CD14-positive monocyte (primary cell): ENCODE results near the gene SSBP3. TPM values are rescaled to one million over a fixed set of nuclear protein-coding genes. Genes with fewer than 3 reads are reported as not detected.

Experiments used
- DNase-seq, 3 donors: peaks; one replicate each; pipeline ENCODE4 v3.0.0-alpha.2; 2011 to 2022
- H2AFZ ChIP-seq: 2 replicates; pipeline ENCODE4 v1.6.0; 2012; ENCODE audit warnings: mild to moderate bottlenecking, low read depth, low read length, inconsistent platforms; ENCODE audit not compliant: insufficient read depth, poor library complexity, severe bottlenecking
- H3K27ac ChIP-seq, 2 donors: 1 replicate in 1 of 2; 2 replicates in 1 of 2; pipeline ENCODE4 v1.5.1; 2012 to 2013; ENCODE audit warnings: low read length in 2 of 2, control low read depth in 1 of 2, inconsistent platforms in 1 of 2, low read depth in 1 of 2, mild to moderate bottlenecking in 1 of 2
- H3K27me3 ChIP-seq, 2 donors: one replicate each; pipeline versions ENCODE4 v1.6.0 to v1.6.1; 2011 to 2013; ENCODE audit warnings: low read length in 2 of 2; ENCODE audit not compliant: control insufficient read depth in 2 of 2, insufficient read depth in 2 of 2
- H3K36me3 ChIP-seq, 2 donors: replicated peaks in 1 of 2; 1 replicate in 1 of 2; 2 replicates in 1 of 2; pipeline versions ENCODE4 v1.5.1 to v1.6.1; 2012 to 2013; ENCODE audit warnings: low read length in 2 of 2, control low read depth in 1 of 2, inconsistent platforms in 1 of 2, mild to moderate bottlenecking in 1 of 2; ENCODE audit not compliant: insufficient read depth in 2 of 2, control insufficient read depth in 1 of 2
- H3K4me1 ChIP-seq, 2 donors: 1 replicate in 1 of 2; 2 replicates in 1 of 2; pipeline versions ENCODE4 v1.5.1 to v1.6.1; 2012 to 2013; ENCODE audit warnings: low read length in 2 of 2, control low read depth in 1 of 2, inconsistent platforms in 1 of 2, mild to moderate bottlenecking in 1 of 2, moderate library complexity in 1 of 2; ENCODE audit not compliant: insufficient read depth in 2 of 2, control insufficient read depth in 1 of 2
- H3K4me2 ChIP-seq: replicated peaks from 2 replicates; pipeline ENCODE3; 2012; ENCODE audit warnings: low read length, moderate library complexity, mild to moderate bottlenecking; ENCODE audit not compliant: poor library complexity, severe bottlenecking; ENCODE audit errors: extremely low read depth
- H3K4me3 ChIP-seq, 3 experiments: fragments of 200-600 bp in 1 of 3; sonication (generic) in 1 of 3; replicated peaks in 1 of 3; 1 replicate in 2 of 3; 2 replicates in 1 of 3; pipeline ENCODE4 v1.5.1; 2011 to 2013; ENCODE audit warnings: low read length in 3 of 3, mild to moderate bottlenecking in 3 of 3, control low read depth in 2 of 3, low read depth in 2 of 3, inconsistent platforms in 1 of 3, moderate library complexity in 1 of 3
- H3K79me2 ChIP-seq: 2 replicates; pipeline ENCODE4 v1.6.0; 2012; ENCODE audit warnings: mild to moderate bottlenecking, control low read depth, inconsistent platforms, low read length, moderate library complexity; ENCODE audit not compliant: insufficient read depth
- H3K9ac ChIP-seq: 2 replicates; pipeline ENCODE4 v1.6.0; 2017; ENCODE audit warnings: low read length, mild to moderate bottlenecking; ENCODE audit not compliant: insufficient read depth, poor library complexity, severe bottlenecking
- H3K9me3 ChIP-seq, 2 donors: replicated peaks in 1 of 2; 1 replicate in 1 of 2; 2 replicates in 1 of 2; pipeline versions ENCODE4 v1.5.1 to v1.6.1; 2012 to 2013; ENCODE audit warnings: low read length in 2 of 2, control low read depth in 1 of 2; ENCODE audit not compliant: control insufficient read depth in 1 of 2, insufficient read depth in 1 of 2
- H4K20me1 ChIP-seq: 2 replicates; pipeline ENCODE4 v1.6.0; 2012; ENCODE audit warnings: mild to moderate bottlenecking, low read length, control low read depth, moderate library complexity; ENCODE audit not compliant: insufficient read depth
- H3K27ac Mint-ChIP-seq, 7 donors: one replicate each; pipeline ENCODE4 v1.8.0; 2020; ENCODE audit warnings: mild to moderate bottlenecking in 7 of 7, mixed read lengths in 7 of 7, moderate library complexity in 6 of 7, inconsistent platforms in 2 of 7
- H3K27me3 Mint-ChIP-seq, 3 donors: one replicate each; pipeline ENCODE4 v1.8.0; 2021 to 2022; ENCODE audit warnings: low read depth in 3 of 3, mild to moderate bottlenecking in 3 of 3, mixed read lengths in 3 of 3, moderate library complexity in 3 of 3, inconsistent platforms in 1 of 3
- H3K36me3 Mint-ChIP-seq, 2 donors: one replicate each; pipeline ENCODE4 v1.8.0; 2020; ENCODE audit warnings: mixed read lengths in 2 of 2, inconsistent platforms in 1 of 2, mild to moderate bottlenecking in 1 of 2
- H3K4me1 Mint-ChIP-seq: one replicate; pipeline ENCODE4 v1.8.0; 2020; ENCODE audit warnings: mild to moderate bottlenecking, mixed read lengths
- H3K4me3 Mint-ChIP-seq, 2 donors: one replicate each; pipeline ENCODE4 v1.8.0; 2020; ENCODE audit warnings: mild to moderate bottlenecking in 2 of 2, mixed read lengths in 2 of 2, moderate library complexity in 1 of 2
- H3K9me3 Mint-ChIP-seq, 7 donors: one replicate each; pipeline ENCODE4 v1.8.0; 2020 to 2022; ENCODE audit warnings: mixed read lengths in 7 of 7, mild to moderate bottlenecking in 6 of 7, moderate library complexity in 6 of 7, inconsistent platforms in 2 of 7
- WGBS: methylation state at CpG from one replicate; pipeline ENCODE4 v1.1.5; 2013; ENCODE audit warnings: missing lambda C conversion rate; ENCODE audit not compliant: insufficient coverage; 5-methylcytosine and 5-hydroxymethylcytosine counted together
- intact Hi-C, 2 donors: fragments of 100-400 bp; cut with micrococcal nuclease; formaldehyde crosslinking; loops; one replicate each; pipeline versions ENCODE4 v1.15.0 to v1.15.1; 2023
- polyA plus RNA-seq, 3 donors: library from polyadenylated mRNA; depleted of rRNA in 1 of 3; unstranded in 2 of 3; stranded (reverse) in 1 of 3; fragments of 300-500 nt in 2 of 3; fragments of >200 nt in 1 of 3; fragmentation: Illumina TruSeq in 2 of 3; gene quantifications; 1 replicate in 2 of 3; 2 replicates in 1 of 3; pipeline ENCODE4 v1.2.3, GENCODE V29; 2012 to 2021
- TF ChIP-seq, protein P1 (sequence below): fragments of 200-600 bp; IDR thresholded peaks from one replicate; pipeline ENCODE4 v1.8.0; 2022; ENCODE audit warnings: antibody characterized with exemption, mild to moderate bottlenecking

SSBP3 gene
- polyA plus RNA-seq, 3 donors = 4.1 to 30.7 (median 4.3) TPM

DNA sequence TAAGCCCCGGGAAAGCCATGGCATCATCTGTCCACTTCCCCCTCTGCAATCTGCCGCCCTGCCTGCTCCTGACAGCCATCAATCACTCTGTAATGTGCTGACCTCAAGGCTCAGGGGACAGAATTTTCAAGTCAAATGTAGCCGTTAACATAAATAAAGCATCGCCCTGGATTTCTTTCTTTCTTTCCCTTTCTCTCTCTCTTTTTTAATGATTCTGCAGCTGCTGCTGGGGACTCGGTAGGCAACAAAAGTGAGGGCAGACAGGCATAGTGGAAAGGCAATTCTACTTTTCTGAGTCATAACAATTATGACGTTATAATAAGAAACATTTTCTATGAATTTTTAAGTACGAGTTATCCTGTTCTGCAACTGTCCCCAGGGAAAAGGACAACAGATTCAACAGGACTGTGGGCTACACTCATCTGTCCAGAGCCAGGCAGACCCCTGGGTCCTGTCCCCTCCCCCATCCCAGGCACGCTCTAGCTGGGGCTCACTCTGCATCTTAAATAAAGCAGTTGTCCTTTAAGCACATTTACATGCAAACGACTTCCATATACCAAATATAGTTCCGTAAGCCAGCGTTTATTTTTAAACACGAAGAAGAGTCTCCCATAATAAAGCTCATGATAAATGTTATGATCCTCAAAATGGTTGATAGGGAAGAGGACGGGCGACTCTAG lies 78.7 kb downstream of the SSBP3 start:
- H3K27ac ChIP-seq = no peak overlapping the region

DNA sequence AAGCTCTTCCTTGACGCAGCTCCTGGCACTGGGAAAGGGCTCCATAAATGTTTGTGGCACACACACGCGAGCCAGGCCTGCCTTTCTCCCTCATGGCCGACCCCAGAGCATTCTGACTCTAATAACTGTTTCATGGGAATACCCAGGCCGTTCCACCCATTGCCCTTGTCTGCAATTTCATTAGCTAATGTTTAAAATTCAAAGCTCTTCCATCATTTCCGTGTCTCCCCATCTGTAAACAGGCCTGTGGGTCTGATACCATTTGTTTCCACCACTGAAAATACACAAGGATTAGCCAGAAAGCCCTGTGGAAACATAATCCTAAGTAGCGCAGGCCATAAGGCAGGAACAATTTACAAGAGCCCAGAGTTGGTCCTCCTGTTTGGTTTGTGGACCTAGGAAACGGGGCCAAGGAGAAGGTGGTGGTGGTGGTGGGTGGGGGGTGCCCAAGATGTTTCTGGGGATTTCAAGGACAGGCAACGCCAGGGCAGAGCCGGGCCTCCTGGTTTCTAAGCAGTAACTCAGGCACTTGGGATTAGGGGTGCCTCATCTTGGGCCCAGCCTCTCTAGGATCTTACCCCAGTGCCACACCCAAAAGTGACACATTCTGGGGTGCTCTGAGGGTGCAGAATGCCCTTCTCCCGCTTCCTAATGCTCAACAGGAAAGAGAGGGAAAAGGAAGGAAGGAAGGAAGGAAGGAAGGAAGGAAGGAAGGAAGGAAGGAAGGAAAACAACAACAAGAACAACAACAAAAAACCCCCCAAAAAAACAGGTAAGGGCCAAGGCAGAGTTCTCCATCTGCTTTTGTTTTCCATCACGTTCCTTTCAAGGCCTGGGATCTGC lies 79.4 kb downstream of the SSBP3 start:
- TF ChIP-seq, protein P1, sequence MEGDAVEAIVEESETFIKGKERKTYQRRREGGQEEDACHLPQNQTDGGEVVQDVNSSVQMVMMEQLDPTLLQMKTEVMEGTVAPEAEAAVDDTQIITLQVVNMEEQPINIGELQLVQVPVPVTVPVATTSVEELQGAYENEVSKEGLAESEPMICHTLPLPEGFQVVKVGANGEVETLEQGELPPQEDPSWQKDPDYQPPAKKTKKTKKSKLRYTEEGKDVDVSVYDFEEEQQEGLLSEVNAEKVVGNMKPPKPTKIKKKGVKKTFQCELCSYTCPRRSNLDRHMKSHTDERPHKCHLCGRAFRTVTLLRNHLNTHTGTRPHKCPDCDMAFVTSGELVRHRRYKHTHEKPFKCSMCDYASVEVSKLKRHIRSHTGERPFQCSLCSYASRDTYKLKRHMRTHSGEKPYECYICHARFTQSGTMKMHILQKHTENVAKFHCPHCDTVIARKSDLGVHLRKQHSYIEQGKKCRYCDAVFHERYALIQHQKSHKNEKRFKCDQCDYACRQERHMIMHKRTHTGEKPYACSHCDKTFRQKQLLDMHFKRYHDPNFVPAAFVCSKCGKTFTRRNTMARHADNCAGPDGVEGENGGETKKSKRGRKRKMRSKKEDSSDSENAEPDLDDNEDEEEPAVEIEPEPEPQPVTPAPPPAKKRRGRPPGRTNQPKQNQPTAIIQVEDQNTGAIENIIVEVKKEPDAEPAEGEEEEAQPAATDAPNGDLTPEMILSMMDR = no peak

More for the DNA sequence above, 78.7 kb downstream of the SSBP3 start:
- intact Hi-C loops = no loop called here
- Histone ChIP-seq H3K9ac (no peak overlapping the region), H3K4me1 (peaks cover 3 to 6% of the 10 kb centered on the region in 2 donors), H3K4me3 (no peak overlapping the region), H3K4me2 (no peak overlapping the region), H3K79me2 (no peaks in the 10 kb centered on the region), H4K20me1 (peaks cover 92% of the 10 kb centered on the region), H3K27me3 (no peaks in the 10 kb centered on the region), H3K36me3 (no peaks in the 10 kb centered on the region), H3K9me3 (no peaks in the 10 kb centered on the region), H2AFZ (no peak overlapping the region)
- H3K27me3 Mint-ChIP-seq = no peaks in the 10 kb centered on the region
- DNase-seq = no peak
- H3K9me3 Mint-ChIP-seq = no peaks in the 10 kb centered on the region
- TF ChIP-seq, protein P1 = no peak
- H3K27ac Mint-ChIP-seq = no peak overlapping the region
- H3K4me3 Mint-ChIP-seq = no peak overlapping the region
- 84% methylated on average over 5 of the region's 14 CpGs for WGBS
- H3K4me1 Mint-ChIP-seq = peaks cover 15% of the 10 kb centered on the region
- no peaks in the 10 kb centered on the region for H3K36me3 Mint-ChIP-seq

More for the DNA sequence above, 79.4 kb downstream of the SSBP3 start:
- no peaks in the 10 kb centered on the region for H3K79me2 ChIP-seq
- peaks cover 92% of the 10 kb centered on the region for H4K20me1 ChIP-seq
- no peak overlapping the region for H3K4me2 ChIP-seq
- no peaks in the 10 kb centered on the region for H3K9me3 ChIP-seq
- H3K4me1 ChIP-seq = peaks cover 2 to 4% of the 10 kb centered on the region in 2 donors
- 96% methylated on average over 9 of the region's 12 CpGs for WGBS
- no peaks in the 10 kb centered on the region for H3K27me3 Mint-ChIP-seq
- intact Hi-C loops = no loop called here
- H3K27ac ChIP-seq = no peak overlapping the region
- H2AFZ ChIP-seq = no peak overlapping the region
- H3K27me3 ChIP-seq = no peaks in the 10 kb centered on the region
- no peaks in the 10 kb centered on the region for H3K9me3 Mint-ChIP-seq
- H3K36me3 ChIP-seq = no peaks in the 10 kb centered on the region
- no peak overlapping the region for H3K9ac ChIP-seq
- no peaks in the 10 kb centered on the region for H3K36me3 Mint-ChIP-seq
- no peak overlapping the region for H3K4me3 ChIP-seq
- H3K27ac Mint-ChIP-seq = peak overlapping the region in 2 of 7 donors; percentile 37 to 47
- H3K4me1 Mint-ChIP-seq = peaks cover 11% of the 10 kb centered on the region
- no peak overlapping the region for H3K4me3 Mint-ChIP-seq
- no peak for DNase-seq
